ENCODE measurements around the gene CREB5. TPM values are rescaled to one million over a fixed set of nuclear protein-coding genes. Genes with fewer than 3 reads are reported as not detected.

Gene CREB5
- total RNA-seq = 10.3 TPM
- long read RNA-seq, partial matches to known transcripts = 1 of 7 reads
- long read RNA-seq, other reads (novel, unspliced or antisense) = 3 of 7 reads

GRCh38 chr7:28411876-28412662 lies at the start of gene CREB5:
Gene CREB5, plus strand, starts transcription at chr7:28412518. Its CDS starts 397 bp downstream, at chr7:28412915.
- intact Hi-C loops (cut with DNase I) = no loop called here
- H3K4me3 ChIP-seq = peak within 1 kb of the TSS; percentile 60

GRCh38 chr7:28362812-28363211 lies 49.5 kb upstream of the CREB5 start:
- ATAC-seq (no peak), DNase-seq (no peak)
- Histone ChIP-seq H3K27me3 (ENCODE audit: low read depth) (no peaks in the 10 kb centered on the region), H3K27ac (no peak overlapping the region), H3K36me3 (no peaks in the 10 kb centered on the region), H3K4me1 (no peaks in the 10 kb centered on the region), H3K9me3 (peaks cover 4% of the 10 kb centered on the region), H3K4me3 (no peak overlapping the region)
- TF ChIP-seq CTCF (IDR thresholded peaks at IDR 0.05) = peak; percentile 7
- intact Hi-C loops (cut with DNase I) = no loop called here

More at GRCh38 chr7:28411876-28412662, at the start of gene CREB5:
- no peak for DNase-seq
- no peak within 1 kb of the TSS for H3K27ac ChIP-seq
- H3K27me3 ChIP-seq (ENCODE audit: low read depth) = peaks cover 33% of the 10 kb centered on the region
- H3K36me3 ChIP-seq = no peaks in the 10 kb centered on the region
- H3K9me3 ChIP-seq = no peaks in the 10 kb centered on the region
- no peak for ATAC-seq
- H3K4me1 ChIP-seq = peaks cover 24% of the 10 kb centered on the region
- no peak for TF ChIP-seq CTCF (IDR thresholded peaks at IDR 0.05)

- intact Hi-C loops (cut with DNase I) = no loop called here
- ATAC-seq (no peak), DNase-seq (no peak)
- H3K4me1 ChIP-seq = no peaks in the 10 kb centered on the region
- H3K9me3 ChIP-seq = peaks cover 4% of the 10 kb centered on the region
- H3K4me3 ChIP-seq = no peak overlapping the region
- H3K27me3 ChIP-seq (ENCODE audit: low read depth) = no peaks in the 10 kb centered on the region
- no peak overlapping the region for H3K27ac ChIP-seq
- H3K36me3 ChIP-seq = no peaks in the 10 kb centered on the region
- TF ChIP-seq CTCF (IDR thresholded peaks at IDR 0.05) = no peak
Observed at GRCh38 chr7:28364082-28364481, 48.2 kb upstream of the CREB5 start.

- Histone ChIP-seq H3K9me3 (no peaks in the 10 kb centered on the region), H3K4me1 (no peaks in the 10 kb centered on the region), H3K27ac (no peak overlapping the region), H3K4me3 (no peak overlapping the region), H3K36me3 (no peaks in the 10 kb centered on the region), H3K27me3 (ENCODE audit: low read depth) (no peaks in the 10 kb centered on the region)
- intact Hi-C loops (cut with DNase I) = no loop called here
- no peak for DNase-seq
- no peak for TF ChIP-seq CTCF (IDR thresholded peaks at IDR 0.05)
- ATAC-seq = no peak
Observed at GRCh38 chr7:28369523-28369922, 42.8 kb upstream of the CREB5 start.

- DNase-seq (no peak), ATAC-seq (no peak)
- H3K4me3 ChIP-seq = no peak overlapping the region
- no peaks in the 10 kb centered on the region for H3K4me1 ChIP-seq
- H3K36me3 ChIP-seq = no peaks in the 10 kb centered on the region
- no peaks in the 10 kb centered on the region for H3K27me3 ChIP-seq (ENCODE audit: low read depth)
- intact Hi-C loops (cut with DNase I) = no loop called here
- H3K27ac ChIP-seq = no peak overlapping the region
- no peak for TF ChIP-seq CTCF (IDR thresholded peaks at IDR 0.05)
- H3K9me3 ChIP-seq = no peaks in the 10 kb centered on the region
Observed at GRCh38 chr7:28371846-28372245, 40.5 kb upstream of the CREB5 start.

Measured in lower lobe of right lung (tissue), 2 donors.